ENCODE results near the gene TRPM8. TPM values are rescaled to one million over a fixed set of nuclear protein-coding genes. Genes with fewer than 3 reads are reported as not detected.

Gene TRPM8
- total RNA-seq, 2 experiments from 2014 or later: not detected

- Mint-ChIP-seq H3K36me3 (no peaks in the 10 kb centered on the region), H3K27ac (no peak overlapping the region)
- ATAC-seq: no peak
Observed at GRCh38 chr2:234003972-234004617, 86.9 kb downstream of the TRPM8 start.

GRCh38 chr2:234005126-234005525, 88.0 kb downstream of the TRPM8 start:
- Mint-ChIP-seq H3K27me3 (peaks cover 44% of the 10 kb centered on the region), H3K4me1 (peaks cover 29% of the 10 kb centered on the region), H3K36me3 (no peaks in the 10 kb centered on the region), H3K9me3 (ENCODE audit: low read depth) (no peaks in the 10 kb centered on the region), H3K4me3 (no peak overlapping the region), H3K27ac (no peak overlapping the region)
- ATAC-seq (no peak), DNase-seq (no peak)
- CTCF ChIA-PET: no interaction called here

More at GRCh38 chr2:234003972-234004617, 86.9 kb downstream of the TRPM8 start:
- CTCF ChIA-PET: interaction anchor here (1.0 kb wide), 1 partner anchor 11 kb away, joined by 3 read pairs; no protein-coding TSS in a partner anchor
- peaks cover 34% of the 10 kb centered on the region for H3K4me1 Mint-ChIP-seq
- peaks cover 38% of the 10 kb centered on the region for H3K27me3 Mint-ChIP-seq
- DNase-seq: no peak
- H3K9me3 Mint-ChIP-seq (ENCODE audit: low read depth): no peaks in the 10 kb centered on the region
- H3K4me3 Mint-ChIP-seq: no peak overlapping the region

GRCh38 chr2:234006501-234006900, 89.3 kb downstream of the TRPM8 start:
- H3K27ac Mint-ChIP-seq: no peak overlapping the region
- no peak overlapping the region for H3K4me3 Mint-ChIP-seq
- H3K4me1 Mint-ChIP-seq: peaks cover 17% of the 10 kb centered on the region
- DNase-seq (no peak), ATAC-seq (no peak)
- CTCF ChIA-PET: interaction anchor here (1.0 kb wide), 1 partner anchor 16 kb away, joined by 3 read pairs; no protein-coding TSS in a partner anchor
- H3K9me3 Mint-ChIP-seq (ENCODE audit: low read depth): no peaks in the 10 kb centered on the region
- peaks cover 45% of the 10 kb centered on the region for H3K27me3 Mint-ChIP-seq
- peaks cover 1% of the 10 kb centered on the region for H3K36me3 Mint-ChIP-seq

- CTCF ChIA-PET: interaction anchor here (1.3 kb wide), 1 partner anchor 24 kb away, joined by 5 read pairs; no protein-coding TSS in a partner anchor
- Mint-ChIP-seq H3K9me3 (ENCODE audit: low read depth) (no peaks in the 10 kb centered on the region), H3K27me3 (peaks cover 19% of the 10 kb centered on the region), H3K27ac (no peak overlapping the region), H3K36me3 (peaks cover 5% of the 10 kb centered on the region), H3K4me1 (peaks cover 2% of the 10 kb centered on the region), H3K4me3 (no peak overlapping the region)
- ATAC-seq (no peak), DNase-seq (no peak)
Observed at GRCh38 chr2:234014427-234014826, 97.3 kb downstream of the TRPM8 start.

- Mint-ChIP-seq H3K4me3 (no peak overlapping the region), H3K36me3 (peaks cover 5% of the 10 kb centered on the region), H3K4me1 (peaks cover 2% of the 10 kb centered on the region), H3K9me3 (ENCODE audit: low read depth) (no peaks in the 10 kb centered on the region), H3K27ac (no peak overlapping the region), H3K27me3 (peaks cover 14% of the 10 kb centered on the region)
- CTCF ChIA-PET: no interaction called here
- no peak for DNase-seq
- ATAC-seq: no peak
Observed at GRCh38 chr2:234015861-234016260, 98.7 kb downstream of the TRPM8 start.

- peaks cover 7% of the 10 kb centered on the region for H3K27me3 Mint-ChIP-seq
- peaks cover 2% of the 10 kb centered on the region for H3K9me3 Mint-ChIP-seq (ENCODE audit: low read depth)
- CTCF ChIA-PET: interaction anchor here (1.2 kb wide), 1 partner anchor 8 kb away, joined by 3 read pairs; no protein-coding TSS in a partner anchor
- ATAC-seq (no peak), DNase-seq (no peak)
- H3K4me3 Mint-ChIP-seq: no peak overlapping the region
- no peak overlapping the region for H3K27ac Mint-ChIP-seq
- peaks cover 1% of the 10 kb centered on the region for H3K36me3 Mint-ChIP-seq
- no peaks in the 10 kb centered on the region for H3K4me1 Mint-ChIP-seq
Observed at GRCh38 chr2:234019896-234020295, 102.7 kb downstream of the TRPM8 start.

GRCh38 chr2:234020332-234020731, 103.2 kb downstream of the TRPM8 start:
- H3K27me3 Mint-ChIP-seq: peaks cover 6% of the 10 kb centered on the region
- CTCF ChIA-PET: interaction anchor here (1.2 kb wide), 1 partner anchor 8 kb away, joined by 3 read pairs; no protein-coding TSS in a partner anchor
- peaks cover 2% of the 10 kb centered on the region for H3K9me3 Mint-ChIP-seq (ENCODE audit: low read depth)
- peaks cover 3% of the 10 kb centered on the region for H3K4me1 Mint-ChIP-seq
- H3K27ac Mint-ChIP-seq: no peak overlapping the region
- peaks cover under 1% of the 10 kb centered on the region for H3K36me3 Mint-ChIP-seq
- no peak for ATAC-seq
- H3K4me3 Mint-ChIP-seq: no peak overlapping the region
- no peak for DNase-seq

- ATAC-seq (no peak), DNase-seq (no peak)
- Mint-ChIP-seq H3K27ac (no peak overlapping the region), H3K4me1 (peaks cover 23% of the 10 kb centered on the region), H3K27me3 (peaks cover 3% of the 10 kb centered on the region), H3K4me3 (no peak overlapping the region), H3K9me3 (ENCODE audit: low read depth) (peaks cover 2% of the 10 kb centered on the region), H3K36me3 (no peaks in the 10 kb centered on the region)
- CTCF ChIA-PET: interaction anchor here (1.5 kb wide), 1 partner anchor 10 kb away, joined by 3 read pairs; no protein-coding TSS in a partner anchor
Observed at GRCh38 chr2:234022424-234022823, 105.3 kb downstream of the TRPM8 start.

- H3K4me3 Mint-ChIP-seq: no peak overlapping the region
- CTCF ChIA-PET: interaction anchor here (1.5 kb wide), 1 partner anchor 9 kb away, joined by 3 read pairs; no protein-coding TSS in a partner anchor
- H3K4me1 Mint-ChIP-seq: peaks cover 31% of the 10 kb centered on the region
- no peak overlapping the region for H3K27ac Mint-ChIP-seq
- ATAC-seq (no peak), DNase-seq (no peak)
- H3K9me3 Mint-ChIP-seq (ENCODE audit: low read depth): peaks cover 4% of the 10 kb centered on the region
- peaks cover 5% of the 10 kb centered on the region for H3K36me3 Mint-ChIP-seq
- H3K27me3 Mint-ChIP-seq: peaks cover 3% of the 10 kb centered on the region
Observed at GRCh38 chr2:234024304-234024703, 107.1 kb downstream of the TRPM8 start.

- peak overlapping the region; percentile 63 for H3K4me3 Mint-ChIP-seq
- peaks cover 3% of the 10 kb centered on the region for H3K27me3 Mint-ChIP-seq
- peak overlapping the region; percentile 76 for H3K27ac Mint-ChIP-seq
- DNase-seq (no peak), ATAC-seq (peak; percentile 70)
- CTCF ChIA-PET: interaction anchor here (1.3 to 1.5 kb wide), 2 partner anchors 8 to 520 kb away, joined by 3 read pairs; no protein-coding TSS in a partner anchor
- peaks cover 4% of the 10 kb centered on the region for H3K9me3 Mint-ChIP-seq (ENCODE audit: low read depth)
- peaks cover 5% of the 10 kb centered on the region for H3K36me3 Mint-ChIP-seq
- peaks cover 31% of the 10 kb centered on the region for H3K4me1 Mint-ChIP-seq
Observed at GRCh38 chr2:234025466-234025865, 108.3 kb downstream of the TRPM8 start.

- Mint-ChIP-seq H3K4me1 (peaks cover 35% of the 10 kb centered on the region), H3K4me3 (peak overlapping the region; percentile 63)
Observed at GRCh38 chr2:234025891-234026401, 108.8 kb downstream of the TRPM8 start.

GRCh38 chr2:234026693-234027254, 109.6 kb downstream of the TRPM8 start:
- peaks cover 4% of the 10 kb centered on the region for H3K9me3 Mint-ChIP-seq (ENCODE audit: low read depth)
- peaks cover 43% of the 10 kb centered on the region for H3K4me1 Mint-ChIP-seq
- H3K27ac Mint-ChIP-seq: peak overlapping the region; percentile 53
- CTCF ChIA-PET: no interaction called here
- peaks cover 10% of the 10 kb centered on the region for H3K36me3 Mint-ChIP-seq
- peak overlapping the region; percentile 25 for H3K4me3 Mint-ChIP-seq
- ATAC-seq: no peak
- no peak for DNase-seq
- H3K27me3 Mint-ChIP-seq: peaks cover 3% of the 10 kb centered on the region

More at GRCh38 chr2:234025891-234026401, 108.8 kb downstream of the TRPM8 start:
- H3K36me3 Mint-ChIP-seq: peaks cover 5% of the 10 kb centered on the region
- DNase-seq (no peak), ATAC-seq (peak; percentile 20)
- H3K27me3 Mint-ChIP-seq: peaks cover 3% of the 10 kb centered on the region
- peak overlapping the region; percentile 76 for H3K27ac Mint-ChIP-seq
- peaks cover 4% of the 10 kb centered on the region for H3K9me3 Mint-ChIP-seq (ENCODE audit: low read depth)
- CTCF ChIA-PET: interaction anchor here (1.3 to 1.5 kb wide), 2 partner anchors 8 to 520 kb away, joined by 3 read pairs; no protein-coding TSS in a partner anchor

- peak overlapping the region; percentile 9 for H3K27ac Mint-ChIP-seq
- DNase-seq (no peak), ATAC-seq (no peak)
- H3K27me3 Mint-ChIP-seq: peaks cover 3% of the 10 kb centered on the region
- CTCF ChIA-PET: interaction anchor here (1.0 kb wide), 1 partner anchor 8 kb away, joined by 3 read pairs; no protein-coding TSS in a partner anchor
- H3K36me3 Mint-ChIP-seq: peaks cover 15% of the 10 kb centered on the region
- peaks cover 52% of the 10 kb centered on the region for H3K4me1 Mint-ChIP-seq
- no peak overlapping the region for H3K4me3 Mint-ChIP-seq
- H3K9me3 Mint-ChIP-seq (ENCODE audit: low read depth): peaks cover 4% of the 10 kb centered on the region
Observed at GRCh38 chr2:234027641-234028040, 110.5 kb downstream of the TRPM8 start.

All from activated CD8-positive, alpha-beta memory T cell treated with anti-CD3 and anti-CD28 coated beads, Interleukin-2, amount 10 ng/mL, durations not matched to agents 7 days and 5 days (primary cell).